ENCODE data around the gene MYZAP. TPM values are rescaled to one million over a fixed set of nuclear protein-coding genes. Genes with fewer than 3 reads are reported as not detected.

MYZAP gene
- polyA plus RNA-seq, 2 of the 4 experiments (the other 2 are of a cell fraction) = 1.2 to 2.4 TPM

DNA sequence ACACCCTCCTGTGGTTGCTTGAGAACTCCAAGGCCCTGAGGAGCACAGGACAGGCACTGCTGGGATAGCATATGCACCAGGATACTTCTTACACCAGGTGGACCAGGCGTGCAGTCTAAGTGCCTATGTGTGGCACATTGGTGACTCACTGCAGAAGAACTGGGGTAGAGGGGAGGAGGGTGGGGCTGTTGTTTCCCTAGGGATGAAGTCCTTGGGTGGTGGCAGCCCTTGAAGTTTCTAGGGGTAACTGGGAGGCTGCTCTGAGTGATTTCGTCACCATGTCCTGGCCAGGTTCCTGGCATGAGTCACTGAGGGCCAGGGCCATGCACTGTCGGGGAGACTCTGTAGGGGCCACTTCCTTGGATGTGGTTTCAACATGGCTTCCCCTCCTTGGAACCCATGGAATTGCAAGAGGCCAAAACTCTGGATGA lies 15.9 kb downstream of the MYZAP start (continued):
- no peak for TF ChIP-seq MYC (IDR thresholded peaks at IDR 0.05; ENCODE audit: borderline replicate concordance, low read length)
- no peak for TF ChIP-seq ESRRA (IDR thresholded peaks at IDR 0.05; ENCODE audit: borderline replicate concordance, low read length)
- peak in 1 of 2 experiments; percentile 74; a peak in 2 of 4 replicates for TF ChIP-seq CEBPB (IDR thresholded peaks at IDR 0.05)
- TF ChIP-seq MAX (IDR thresholded peaks at IDR 0.05) = peak; percentile 40
- no peak for TF ChIP-seq CBX8 (IDR thresholded peaks at IDR 0.05)
- TF ChIP-seq GATA3 (IDR thresholded peaks at IDR 0.05; ENCODE audit: borderline replicate concordance) = no peak
- TF ChIP-seq RNF2 (IDR thresholded peaks at IDR 0.05; ENCODE audit: borderline replicate concordance, low read depth) = no peak
- peak; percentile 80; the same call in 1 of the 2 replicates for TF ChIP-seq RFX5 (IDR thresholded peaks at IDR 0.05)
- TF ChIP-seq, protein P1, sequence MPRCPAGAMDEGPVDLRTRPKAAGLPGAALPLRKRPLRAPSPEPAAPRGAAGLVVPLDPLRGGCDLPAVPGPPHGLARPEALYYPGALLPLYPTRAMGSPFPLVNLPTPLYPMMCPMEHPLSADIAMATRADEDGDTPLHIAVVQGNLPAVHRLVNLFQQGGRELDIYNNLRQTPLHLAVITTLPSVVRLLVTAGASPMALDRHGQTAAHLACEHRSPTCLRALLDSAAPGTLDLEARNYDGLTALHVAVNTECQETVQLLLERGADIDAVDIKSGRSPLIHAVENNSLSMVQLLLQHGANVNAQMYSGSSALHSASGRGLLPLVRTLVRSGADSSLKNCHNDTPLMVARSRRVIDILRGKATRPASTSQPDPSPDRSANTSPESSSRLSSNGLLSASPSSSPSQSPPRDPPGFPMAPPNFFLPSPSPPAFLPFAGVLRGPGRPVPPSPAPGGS (IDR thresholded peaks at IDR 0.05) = no peak
- no peak for TF ChIP-seq POLR2A (IDR thresholded peaks at IDR 0.05; ENCODE audit: low read length)
- no peak for TF ChIP-seq RARB (CRISPR knock-in tag; IDR thresholded peaks at IDR 0.05)
- TF ChIP-seq POLR2AphosphoS2 (conservative IDR thresholded peaks at IDR 0.05; ENCODE audit: low read length) = no peak
- TF ChIP-seq JUNB (IDR thresholded peaks at IDR 0.05) = peak; percentile 78
- no peak for TF ChIP-seq ZFP36 (IDR thresholded peaks at IDR 0.05; ENCODE audit: borderline replicate concordance, partially characterized antibody)
- TF ChIP-seq HOXA7 (CRISPR knock-in tag; IDR thresholded peaks at IDR 0.05) = no peak
- TF ChIP-seq PHF8 (IDR thresholded peaks at IDR 0.05; ENCODE audit: borderline replicate concordance, low read depth) = no peak
- TF ChIP-seq HOXB5 (CRISPR knock-in tag; IDR thresholded peaks at IDR 0.05) = no peak
- peak in 1 of 2 experiments; percentile 56; a peak in 1 of 5 replicates for TF ChIP-seq JUN (IDR thresholded peaks at IDR 0.05)
- no peak for TF ChIP-seq BHLHE40 (IDR thresholded peaks at IDR 0.05; ENCODE audit: low read depth, low read length)
- TF ChIP-seq MAFK (IDR thresholded peaks at IDR 0.05; ENCODE audit: partially characterized antibody) = no peak
- TF ChIP-seq NFE2L2 (conservative IDR thresholded peaks at IDR 0.05; ENCODE audit: low read length) = no peak
- no peak for TF ChIP-seq ATOH8 (CRISPR knock-in tag; IDR thresholded peaks at IDR 0.05; ENCODE audit: low read depth)
- TF ChIP-seq TFCP2L1 (CRISPR knock-in tag; IDR thresholded peaks at IDR 0.05) = no peak
- TF ChIP-seq ZSCAN20 (CRISPR knock-in tag; IDR thresholded peaks at IDR 0.05) = no peak
- no peak for TF ChIP-seq SREBF2 (IDR thresholded peaks at IDR 0.05)
- no peak for TF ChIP-seq CHD4 (IDR thresholded peaks at IDR 0.05; ENCODE audit: borderline replicate concordance)
- no peak for TF ChIP-seq EHF (CRISPR knock-in tag; IDR thresholded peaks at IDR 0.05)
- TF ChIP-seq HDAC2 (IDR thresholded peaks at IDR 0.05) = no peak
- TF ChIP-seq CTCF (IDR thresholded peaks at IDR 0.05) = no peak
